ENCODE results near the gene GFM1. TPM values are rescaled to one million over a fixed set of nuclear protein-coding genes. Genes with fewer than 3 reads are reported as not detected.

The GFM1 gene
- total and polyA plus RNA-seq, 2 donors (not counting 1 experiment from before 2014, with no cell fraction given), result 9.8 to 46.0 TPM

DNA sequence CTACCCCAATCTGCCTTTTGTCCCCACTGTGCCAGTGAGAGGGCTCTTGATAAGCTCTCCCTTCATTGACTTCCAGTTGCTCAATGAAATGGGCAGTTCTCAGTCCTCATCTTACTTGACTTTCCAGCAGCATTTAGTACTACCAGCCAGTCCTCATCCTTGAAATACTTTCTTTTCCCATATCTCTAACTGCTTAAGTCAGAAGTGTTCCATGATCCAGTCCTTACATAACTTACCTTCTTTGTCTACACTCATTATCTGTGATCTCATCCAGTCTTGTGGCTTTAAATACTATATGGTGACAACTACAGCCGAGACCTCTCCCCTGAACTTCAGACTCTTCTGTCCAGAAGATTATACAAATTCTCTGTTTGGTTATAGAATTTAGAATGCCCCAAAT, 59.2 kb downstream of the GFM1 start:
- no peak overlapping the region for H3K4me3 ChIP-seq (ENCODE audit: control extremely low read depth in 1 of 5, extremely low read depth in 1 of 5, insufficient read depth in 1 of 5, low read depth in 2 of 5, low read length in 4 of 5)
- Mint-ChIP-seq H3K27me3 (no peaks in the 10 kb centered on the region), H3K9me3 (ENCODE audit: insufficient read depth) (no peaks in the 10 kb centered on the region), H3K27ac (no peak overlapping the region), H3K4me1 (no peaks in the 10 kb centered on the region), H3K4me3 (no peak overlapping the region)
- ChIA-PET CTCF (interaction anchor here (1.0 kb wide), 1 partner anchor 59 kb away, joined by 3 read pairs; the partner anchor contains the start of gene GFM1), POLR2A (no interaction called here)
- H3K27ac ChIP-seq (ENCODE audit: low read length in 2 of 2), result no peak overlapping the region
- no peak for TF ChIP-seq EZH2 (IDR thresholded peaks at IDR 0.05; ENCODE audit: borderline replicate concordance, insufficient read depth, low read depth, low read length, poor library complexity, severe bottlenecking)
- TF ChIP-seq CTCF (IDR thresholded peaks at IDR 0.05), result no peak
- H4K20me1 ChIP-seq (ENCODE audit: control insufficient read depth, insufficient read depth, low read length, poor library complexity, severe bottlenecking), result no peaks in the 10 kb centered on the region
- H3K9ac ChIP-seq (ENCODE audit: low read length), result no peak overlapping the region
- DNase-seq (no peak), ATAC-seq (ENCODE audit: low read depth) (no peak)
- no peaks in the 10 kb centered on the region for H3K27me3 ChIP-seq (replicated peaks in 1 of 4; ENCODE audit: control extremely low read depth in 1 of 4, control insufficient read depth in 3 of 4, insufficient read depth in 4 of 4, low read length in 3 of 4)
- intact Hi-C loops (cut with micrococcal nuclease), result no loop called here
- H2AFZ ChIP-seq (ENCODE audit: insufficient read depth, low read depth, low read length, poor library complexity, severe bottlenecking), result no peak overlapping the region
- peaks cover 0 to 22% of the 10 kb centered on the region in 2 experiments for H3K36me3 ChIP-seq (replicated peaks in 1 of 2; ENCODE audit: control extremely low read depth in 1 of 2, control insufficient read depth in 1 of 2, extremely low read depth in 1 of 2, insufficient read depth in 2 of 2, low read length in 1 of 2)
- no peaks in the 10 kb centered on the region for H3K4me1 ChIP-seq (ENCODE audit: control insufficient read depth in 2 of 2, insufficient read depth in 2 of 2, low read length in 2 of 2)
- no CpG with 5 or more reads among the region's 1 CpG for WGBS (ENCODE audit: insufficient coverage)
- no peaks in the 10 kb centered on the region for H3K9me3 ChIP-seq (ENCODE audit: control extremely low read depth in 1 of 3, control insufficient read depth in 2 of 3, insufficient read depth in 1 of 3, low read length in 2 of 3)
- no peak overlapping the region for H3K4me2 ChIP-seq (replicated peaks; ENCODE audit: low read depth, low read length, poor library complexity, severe bottlenecking)
- no peaks in the 10 kb centered on the region for H3K79me2 ChIP-seq (ENCODE audit: control insufficient read depth, insufficient read depth, low read length)

- no peak for DNase-seq
- Mint-ChIP-seq H3K4me1 (peaks cover 5% of the 10 kb centered on the region), H3K9me3 (ENCODE audit: insufficient read depth) (no peaks in the 10 kb centered on the region), H3K27me3 (no peaks in the 10 kb centered on the region), H3K4me3 (no peak overlapping the region), H3K27ac (no peak overlapping the region)
- WGBS (ENCODE audit: insufficient coverage), result 79% methylated on average over 3 of the region's 4 CpGs
- Histone ChIP-seq H3K4me2 (replicated peaks; ENCODE audit: low read depth, low read length, poor library complexity, severe bottlenecking) (no peak overlapping the region), H2AFZ (ENCODE audit: insufficient read depth, low read depth, low read length, poor library complexity, severe bottlenecking) (no peak overlapping the region), H4K20me1 (ENCODE audit: control insufficient read depth, insufficient read depth, low read length, poor library complexity, severe bottlenecking) (no peaks in the 10 kb centered on the region), H3K9ac (ENCODE audit: low read length) (no peak overlapping the region), H3K4me3 (ENCODE audit: control extremely low read depth in 1 of 5, extremely low read depth in 1 of 5, insufficient read depth in 1 of 5, low read depth in 2 of 5, low read length in 4 of 5) (no peak overlapping the region), H3K36me3 (replicated peaks in 1 of 2; ENCODE audit: control extremely low read depth in 1 of 2, control insufficient read depth in 1 of 2, extremely low read depth in 1 of 2, insufficient read depth in 2 of 2, low read length in 1 of 2) (peaks cover 2 to 28% of the 10 kb centered on the region in 2 experiments), H3K4me1 (ENCODE audit: control insufficient read depth in 2 of 2, insufficient read depth in 2 of 2, low read length in 2 of 2) (no peaks in the 10 kb centered on the region), H3K79me2 (ENCODE audit: control insufficient read depth, insufficient read depth, low read length) (no peaks in the 10 kb centered on the region), H3K27ac (ENCODE audit: low read length in 2 of 2) (no peak overlapping the region), H3K9me3 (ENCODE audit: control extremely low read depth in 1 of 3, control insufficient read depth in 2 of 3, insufficient read depth in 1 of 3, low read length in 2 of 3) (no peaks in the 10 kb centered on the region), H3K27me3 (replicated peaks in 1 of 4; ENCODE audit: control extremely low read depth in 1 of 4, control insufficient read depth in 3 of 4, insufficient read depth in 4 of 4, low read length in 3 of 4) (no peaks in the 10 kb centered on the region)
- POLR2A ChIA-PET, result no interaction called here
- intact Hi-C loops (cut with micrococcal nuclease), result no loop called here
- no peak for TF ChIP-seq CTCF (IDR thresholded peaks at IDR 0.05)
- no peak for TF ChIP-seq EZH2 (IDR thresholded peaks at IDR 0.05; ENCODE audit: borderline replicate concordance, insufficient read depth, low read depth, low read length, poor library complexity, severe bottlenecking)
- ATAC-seq (ENCODE audit: low read depth), result no peak
- CTCF ChIA-PET, result no interaction called here
Measured at GRCh38 chr3:158709666-158710083, 65.3 kb downstream of the GFM1 start.

Measured in B cell (primary cell).